ENCODE results near the gene RBMS3. TPM values are rescaled to one million over a fixed set of nuclear protein-coding genes. Genes with fewer than 3 reads are reported as not detected.

The RBMS3 gene
- total RNA-seq, 1 experiment from 2014 or later, result 0.42 TPM

- TF ChIP-seq YY1 (IDR thresholded peaks at IDR 0.05; ENCODE audit: extremely low read depth, insufficient replicate concordance, low read depth, low read length) (no peak), POLR2A (IDR thresholded peaks at IDR 0.05; ENCODE audit: borderline replicate concordance, extremely low read depth, insufficient read depth, insufficient read length) (no peak), EGR1 (IDR thresholded peaks at IDR 0.05; ENCODE audit: low read depth) (no peak)
These were observed 583.9 kb downstream of the RBMS3 start (continued) for GRCh38 chr3:29864809-29865208.

GRCh38 chr3:29868543-29869101, 587.8 kb downstream of the RBMS3 start:
- H3K9me2 ChIP-seq (ENCODE audit: insufficient read depth), result no peaks in the 10 kb centered on the region
- H3K9ac ChIP-seq (ENCODE audit: low read length), result no peak overlapping the region
- DNase-seq (ENCODE audit: low read depth, low spot score), result no peak
- H4K20me1 ChIP-seq (ENCODE audit: insufficient read depth), result no peaks in the 10 kb centered on the region
- no peak for TF ChIP-seq ZNF274 (IDR thresholded peaks at IDR 0.05; ENCODE audit: low read depth, low read length)
- no peak overlapping the region for H3K27ac ChIP-seq (ENCODE audit: low read depth, low read length)
- no peaks in the 10 kb centered on the region for H3K36me3 ChIP-seq (ENCODE audit: control insufficient read depth in 1 of 2, insufficient read depth in 2 of 2, low read length in 2 of 2)
- BruUV-seq (replicated peaks), result no TSS peak
- H3K4me3 ChIP-seq (replicated peaks in 1 of 2; ENCODE audit: low read depth in 1 of 2, low read length in 2 of 2), result no peak overlapping the region
- ChIA-PET RAD21 (ENCODE audit: low non-redundant PET in 1 of 2, low total read pairs in 2 of 2, uncharacterized antibody in 2 of 2, unreplicated experiment in 2 of 2) (no interaction called here), POLR2A (no interaction called here), CTCF (no interaction called here)
- no peak overlapping the region for H3K4me2 ChIP-seq (ENCODE audit: low read length)
- H2AFZ ChIP-seq (ENCODE audit: low read depth, low read length, poor library complexity, severe bottlenecking), result no peak overlapping the region
- H3K79me2 ChIP-seq (ENCODE audit: insufficient read depth, low read length), result no peaks in the 10 kb centered on the region
- 0 out of 2 replicates have a peak, but pooled peaks cover 7% of the 10 kb centered on the region for H3K27me3 ChIP-seq (ENCODE audit: insufficient read depth, low read length)
- no peak for ATAC-seq
- intact Hi-C loops (cut with micrococcal nuclease), result no loop called here
- no peaks in the 10 kb centered on the region for H3K4me1 ChIP-seq (ENCODE audit: control insufficient read depth in 1 of 2, insufficient read depth in 2 of 2, low read length in 2 of 2)
- H3K9me3 ChIP-seq (ENCODE audit: control insufficient read depth in 1 of 2, insufficient read depth in 1 of 2, low read depth in 1 of 2, low read length in 2 of 2), result no peaks in the 10 kb centered on the region

GRCh38 chr3:29870136-29870535, 589.3 kb downstream of the RBMS3 start:
- RAD21 ChIA-PET (ENCODE audit: low non-redundant PET in 1 of 2, low total read pairs in 2 of 2, uncharacterized antibody in 2 of 2, unreplicated experiment in 2 of 2), result no interaction called here
- H4K20me1 ChIP-seq (ENCODE audit: insufficient read depth), result no peaks in the 10 kb centered on the region

More at GRCh38 chr3:29870136-29870535, 589.3 kb downstream of the RBMS3 start:
- TF ChIP-seq SP1 (IDR thresholded peaks at IDR 0.05; ENCODE audit: low read depth) (no peak), ZNF274 (IDR thresholded peaks at IDR 0.05; ENCODE audit: low read depth, low read length) (no peak), CBX3 (IDR thresholded peaks at IDR 0.05; ENCODE audit: low read depth) (no peak), CTCF (IDR thresholded peaks at IDR 0.05 in 2 of 3, conservative IDR thresholded peaks at IDR 0.05 in 1 of 3; ENCODE audit: borderline replicate concordance in 1 of 3, insufficient read depth in 1 of 3, low read depth in 2 of 3, low read length in 2 of 3) (no peak), ELF1 (IDR thresholded peaks at IDR 0.05; ENCODE audit: borderline replicate concordance, low read depth) (no peak), TCF7L2 (IDR thresholded peaks at IDR 0.05; ENCODE audit: borderline replicate concordance, extremely low read depth, insufficient read depth, insufficient read length) (no peak), EGR1 (IDR thresholded peaks at IDR 0.05; ENCODE audit: low read depth) (no peak), FOSL1 (IDR thresholded peaks at IDR 0.05; ENCODE audit: low read depth) (no peak), MAX (IDR thresholded peaks at IDR 0.05) (no peak), SIN3A (IDR thresholded peaks at IDR 0.05; ENCODE audit: low read depth) (no peak)
- Histone ChIP-seq H3K4me1 (ENCODE audit: control insufficient read depth in 1 of 2, insufficient read depth in 2 of 2, low read length in 2 of 2) (no peaks in the 10 kb centered on the region), H3K27ac (ENCODE audit: low read depth, low read length) (no peak overlapping the region), H2AFZ (ENCODE audit: low read depth, low read length, poor library complexity, severe bottlenecking) (no peak overlapping the region), H3K27me3 (ENCODE audit: insufficient read depth, low read length) (no peaks in the 10 kb centered on the region), H3K4me3 (replicated peaks in 1 of 2; ENCODE audit: low read depth in 1 of 2, low read length in 2 of 2) (no peak overlapping the region), H3K9ac (ENCODE audit: low read length) (no peak overlapping the region), H3K79me2 (ENCODE audit: insufficient read depth, low read length) (no peaks in the 10 kb centered on the region), H3K36me3 (ENCODE audit: control insufficient read depth in 1 of 2, insufficient read depth in 2 of 2, low read length in 2 of 2) (no peaks in the 10 kb centered on the region), H3K4me2 (ENCODE audit: low read length) (no peak overlapping the region), H3K9me3 (ENCODE audit: control insufficient read depth in 1 of 2, insufficient read depth in 1 of 2, low read depth in 1 of 2, low read length in 2 of 2) (no peaks in the 10 kb centered on the region), H3K9me2 (ENCODE audit: insufficient read depth) (no peaks in the 10 kb centered on the region)
- intact Hi-C loops (cut with micrococcal nuclease), result no loop called here
- CTCF ChIA-PET, result no interaction called here
- POLR2A ChIA-PET, result no interaction called here
- DNase-seq (ENCODE audit: low read depth, low spot score), result no peak
- no TSS peak for BruUV-seq (replicated peaks)
- ATAC-seq, result no peak

Measured in HCT116 (cell line).